Ovary (tissue), 3 donors: ENCODE measurements around the gene SLC5A2.

ENCODE experiments used
- CTCF ChIP-seq, 3 donors: fragments of 450-650 bp in 2 of 3; fragments of 200-600 bp in 1 of 3; IDR thresholded peaks; one replicate each; pipeline versions ENCODE4 v1.5.1 to v1.8.0; 2016 to 2022; ENCODE audit warnings: antibody characterized with exemption in 3 of 3, mild to moderate bottlenecking in 1 of 3
- EP300 ChIP-seq: sonication (generic); formaldehyde crosslinking; IDR thresholded peaks from one replicate; pipeline ENCODE4 v1.6.1; 2017; ENCODE audit warnings: antibody characterized with exemption
- donor health status: DM: no; HTN: no; CAD: no.

- TF ChIP-seq EP300 = no peak
- no peak for TF ChIP-seq CTCF (IDR thresholded peaks at IDR 0.05)
Observed at GRCh38 chr16:31537362-31538242, 54.7 kb downstream of the SLC5A2 start.
